GM19023 (cell line): ENCODE measurements around the gene NFKBIL1.
A peak's percentile ranks its signal among the peaks of the same experiment; 100 is the strongest.
"Not testable (repeated sequence)": the region's sequence is repeated elsewhere in the genome, so short reads cannot be mapped to it uniquely, and the experiment has no call there.

ENCODE experiments used
- ATAC-seq: cut with Tn5 transposase; IDR thresholded peaks from one replicate; pipeline ENCODE4 v1.9.1; 2021; ENCODE audit warnings: mild to moderate bottlenecking, moderate library complexity; ENCODE audit not compliant: unreplicated experiment

The NFKBIL1 gene

GRCh38 chr6:31546958-31547726 lies at the start of gene NFKBIL1:
NFKBIL1 (plus strand) TSS chr6:31547608; CDS start chr6:31547695, 87 bp downstream.
- peak; percentile 72 for ATAC-seq

GRCh38 chr6:31498748-31499147 lies 48.7 kb upstream of the NFKBIL1 start:
- ATAC-seq: no peak

- ATAC-seq: not testable (repeated sequence)
Measured at GRCh38 chr6:31499648-31500047, 47.8 kb upstream of the NFKBIL1 start.

- ATAC-seq: no peak
Measured at GRCh38 chr6:31502586-31502985, 44.8 kb upstream of the NFKBIL1 start.

GRCh38 chr6:31509036-31509435 lies 38.4 kb upstream of the NFKBIL1 start:
- ATAC-seq: not testable (repeated sequence)

DNA sequence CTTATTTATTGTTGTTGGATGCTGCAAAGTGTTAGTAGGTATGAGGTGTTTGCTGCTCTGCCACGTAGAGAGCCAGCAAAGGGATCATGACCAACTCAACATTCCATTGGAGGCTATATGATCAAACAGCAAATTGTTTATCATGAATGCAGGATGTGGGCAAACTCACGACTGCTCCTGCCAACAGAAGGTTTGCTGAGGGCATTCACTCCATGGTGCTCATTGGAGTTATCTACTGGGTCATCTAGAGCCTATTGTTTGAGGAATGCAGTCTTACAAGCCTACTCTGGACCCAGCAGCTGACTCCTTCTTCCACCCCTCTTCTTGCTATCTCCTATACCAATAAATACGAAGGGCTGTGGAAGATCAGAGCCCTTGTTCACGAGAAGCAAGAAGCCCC lies 37.4 kb upstream of the NFKBIL1 start:
- no peak for ATAC-seq

DNA sequence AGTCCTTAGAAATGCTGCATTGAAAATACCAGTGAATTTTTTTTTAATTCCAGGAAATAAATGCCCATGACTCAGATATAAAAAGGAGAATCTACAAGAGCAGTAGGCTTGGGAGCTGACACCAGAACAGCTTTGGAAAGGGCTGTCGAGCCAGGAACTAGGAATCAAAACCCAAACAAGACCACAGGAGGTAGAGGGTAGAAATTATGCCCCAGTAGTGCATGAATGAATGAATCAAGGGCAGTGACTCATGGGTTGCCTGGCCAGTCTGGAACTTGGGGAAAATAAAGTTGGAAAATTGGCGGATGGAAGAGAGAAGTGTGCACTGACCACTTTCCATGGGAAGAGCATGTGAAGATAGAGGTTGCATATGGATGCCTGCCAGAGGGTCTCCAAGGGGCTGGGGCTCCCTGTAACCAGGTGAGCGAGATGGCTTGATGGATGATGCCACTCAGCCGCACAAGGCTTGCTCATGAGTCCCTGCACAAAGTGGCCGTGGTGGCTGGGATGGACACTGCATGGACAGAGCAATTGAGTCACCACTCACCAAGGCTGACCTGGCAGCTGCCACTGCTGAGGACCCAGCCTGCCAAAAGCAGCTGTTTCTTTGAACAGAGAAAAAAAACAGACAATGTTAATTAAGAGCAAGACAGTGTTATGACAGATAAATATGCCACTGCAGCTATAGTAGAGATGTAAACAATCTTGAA lies 33.8 kb upstream of the NFKBIL1 start:
- no peak for ATAC-seq

DNA sequence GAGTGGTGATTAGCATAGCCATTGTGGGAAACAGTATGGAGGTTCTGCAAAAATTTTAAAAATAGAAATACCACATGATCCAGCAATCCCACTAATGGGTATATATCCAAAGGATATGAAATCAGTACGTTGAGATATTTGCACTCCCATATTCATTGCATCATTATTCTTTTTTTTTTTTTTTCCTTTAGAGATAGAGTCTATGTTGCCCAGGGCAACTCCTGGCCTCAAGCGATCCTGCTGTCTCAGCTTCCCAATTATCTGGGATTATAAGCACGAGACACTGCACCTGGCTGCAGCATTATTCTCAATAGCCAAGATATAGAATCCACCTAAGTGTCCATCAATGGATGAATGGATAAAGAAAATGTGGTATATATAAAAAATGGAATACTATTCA lies 25.6 kb upstream of the NFKBIL1 start:
- no peak for ATAC-seq

GRCh38 chr6:31525553-31525931 lies 21.9 kb upstream of the NFKBIL1 start:
- no peak for ATAC-seq

DNA sequence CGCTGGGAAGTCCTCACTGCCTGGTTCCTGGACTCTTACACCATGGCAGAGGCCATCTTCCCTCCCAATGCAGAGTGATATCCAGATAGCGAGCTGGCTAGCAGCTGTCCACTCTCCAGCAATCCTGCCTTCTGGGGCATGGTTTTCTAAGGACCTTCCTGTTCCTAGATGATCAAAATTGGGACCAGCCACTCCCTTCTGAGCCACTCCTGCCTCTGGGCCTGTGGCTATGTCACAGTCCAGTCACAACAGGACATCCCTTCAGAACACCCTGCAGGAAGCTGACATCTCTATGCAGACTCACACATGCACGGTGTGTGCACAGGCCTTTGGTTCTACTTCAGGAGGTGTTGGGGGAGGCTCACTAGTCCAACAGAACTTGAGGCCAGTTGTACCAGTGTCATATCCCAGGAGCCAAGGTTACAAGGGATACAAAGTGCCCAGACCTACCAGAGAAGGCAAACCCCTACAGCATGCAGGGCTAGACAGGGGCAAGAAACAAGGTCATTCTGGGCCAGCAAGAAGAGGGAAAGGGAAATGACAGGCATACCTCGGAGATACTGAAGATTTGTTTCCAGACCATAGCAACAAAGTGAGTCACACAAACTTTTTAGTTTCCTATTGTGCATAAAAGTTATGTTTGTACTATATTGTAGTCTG lies 21.3 kb upstream of the NFKBIL1 start:
- ATAC-seq: no peak

- ATAC-seq: no peak
Measured at GRCh38 chr6:31528307-31528777, 19.1 kb upstream of the NFKBIL1 start.

DNA sequence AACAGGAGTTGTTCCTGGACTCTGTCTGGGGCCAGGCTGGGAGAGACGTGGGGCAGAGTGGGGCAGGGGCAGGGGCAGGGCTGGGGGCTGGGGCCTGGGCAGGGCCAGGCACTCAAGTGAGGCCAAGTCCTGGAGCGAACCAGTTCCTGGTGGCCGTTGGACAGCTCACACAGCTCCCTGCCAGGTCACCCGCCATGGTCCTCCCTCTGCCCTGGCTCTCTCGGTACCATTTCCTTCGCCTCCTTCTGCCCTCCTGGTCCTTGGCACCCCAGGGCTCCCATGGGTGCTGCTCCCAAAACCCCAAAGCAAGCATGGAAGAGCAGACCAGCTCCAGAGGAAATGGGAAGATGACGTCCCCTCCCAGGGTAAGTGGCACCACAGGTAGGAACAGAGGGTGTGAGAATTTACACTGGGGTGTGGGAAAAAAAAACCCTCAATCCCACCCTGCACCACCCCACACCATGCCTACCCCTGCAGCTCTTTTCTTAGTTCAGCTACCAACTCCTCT lies 18.5 kb upstream of the NFKBIL1 start, which contains the start of gene MCCD1:
TSS of gene MCCD1 (plus strand) at position 142 of the 508 bp plus-strand sequence. CDS start at position 195, 53 bp downstream.
- no peak for ATAC-seq

- no peak for ATAC-seq
Measured at GRCh38 chr6:31529329-31530150, 17.9 kb upstream of the NFKBIL1 start.

DNA sequence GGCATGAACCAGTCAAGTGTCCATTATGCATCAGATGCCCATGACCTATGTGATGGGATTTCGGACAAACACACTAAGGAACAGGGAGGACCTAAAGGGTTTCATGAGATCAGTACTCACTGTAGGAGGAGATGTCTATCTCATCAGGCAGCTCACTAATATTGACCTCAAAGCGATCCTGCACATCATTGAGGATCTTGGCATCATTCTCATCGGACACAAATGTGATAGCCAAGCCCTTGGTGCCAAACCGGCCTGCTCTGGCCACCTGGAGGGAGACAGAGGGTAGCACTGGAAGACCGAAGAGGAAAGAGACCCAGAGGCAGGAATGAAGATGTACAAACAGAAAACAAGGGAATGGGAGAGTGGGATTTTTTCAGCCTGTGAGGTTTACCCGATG lies 16.7 kb upstream of the NFKBIL1 start:
- ATAC-seq: no peak

GRCh38 chr6:31531162-31531561 lies 16.2 kb upstream of the NFKBIL1 start:
- ATAC-seq: no peak

- ATAC-seq: no peak
Measured at GRCh38 chr6:31531771-31532643, 15.4 kb upstream of the NFKBIL1 start.

- ATAC-seq: no peak
Measured at GRCh38 chr6:31532644-31533454, 14.6 kb upstream of the NFKBIL1 start.

- no peak for ATAC-seq
Measured at GRCh38 chr6:31533455-31533841, 14.0 kb upstream of the NFKBIL1 start.

DNA sequence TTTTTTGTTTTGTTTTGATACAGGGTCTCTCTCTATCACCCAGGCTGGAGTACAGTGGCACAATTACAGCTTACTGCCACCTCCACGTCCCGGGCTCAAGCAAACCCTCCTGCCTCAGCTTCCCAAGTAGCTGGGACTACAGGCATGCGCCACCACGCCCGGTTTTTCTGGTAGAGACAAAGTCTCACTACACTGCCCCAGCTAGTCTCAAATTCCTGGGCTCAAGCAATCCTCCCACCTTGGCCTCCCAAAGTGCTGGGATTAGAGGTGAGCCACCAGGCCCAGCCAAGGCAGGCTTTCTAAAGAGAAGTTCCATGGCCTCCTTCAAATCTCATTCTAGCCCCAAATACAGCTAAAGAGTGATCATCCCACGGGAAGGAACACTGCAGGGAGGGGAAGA lies 13.4 kb upstream of the NFKBIL1 start:
- ATAC-seq: no peak
